ENCODE measurements around the gene TMEM53. TPM values are rescaled to one million over a fixed set of nuclear protein-coding genes. Genes with fewer than 3 reads are reported as not detected.

Gene TMEM53
- total RNA-seq, 1 experiment from 2014 or later: 22.9 TPM

DNA sequence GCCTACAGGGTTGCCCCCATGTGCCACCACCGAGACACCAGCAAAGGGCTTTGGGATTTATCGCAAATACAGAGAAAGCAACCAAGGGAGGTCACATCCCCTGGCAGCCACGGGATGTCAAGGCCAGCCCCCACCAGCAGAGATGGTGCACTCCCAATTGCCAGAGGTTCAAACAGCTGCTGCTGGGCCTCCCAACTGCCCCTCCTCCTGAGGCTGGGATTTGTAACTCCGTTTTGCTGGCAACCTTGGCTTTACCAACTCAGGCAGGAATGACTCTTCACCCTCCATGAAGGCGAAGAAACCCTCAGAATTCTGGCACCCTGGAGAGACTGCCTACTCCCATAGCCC lies 11.6 kb downstream of the TMEM53 start:
- H3K27me3 ChIP-seq (ENCODE audit: control insufficient read depth, insufficient read depth, low read length): no peaks in the 10 kb centered on the region
- no peaks in the 10 kb centered on the region for H3K9me3 ChIP-seq (ENCODE audit: control insufficient read depth, insufficient read depth, low read depth, low read length)
- H3K27ac ChIP-seq (ENCODE audit: low read length): no peak overlapping the region
- H3K36me3 ChIP-seq (ENCODE audit: control insufficient read depth, insufficient read depth, low read length): no peaks in the 10 kb centered on the region
- intact Hi-C loops (cut with micrococcal nuclease; ENCODE audit: unreplicated experiment): no loop called here
- H3K4me3 ChIP-seq (ENCODE audit: low read depth in 2 of 2, low read length in 2 of 2): no peak overlapping the region
- DNase-seq (ENCODE audit: low read depth, low spot score) (no peak), ATAC-seq (no peak)
- TF ChIP-seq SIN3A (IDR thresholded peaks at IDR 0.05; ENCODE audit: borderline replicate concordance, insufficient read depth, low read depth, low read length) (no peak), POLR2AphosphoS5 (IDR thresholded peaks at IDR 0.05; ENCODE audit: low read depth, low read length) (no peak), TCF7L2 (IDR thresholded peaks at IDR 0.05; ENCODE audit: low read depth, low read length) (no peak)
- TF ChIP-seq, protein P1, sequence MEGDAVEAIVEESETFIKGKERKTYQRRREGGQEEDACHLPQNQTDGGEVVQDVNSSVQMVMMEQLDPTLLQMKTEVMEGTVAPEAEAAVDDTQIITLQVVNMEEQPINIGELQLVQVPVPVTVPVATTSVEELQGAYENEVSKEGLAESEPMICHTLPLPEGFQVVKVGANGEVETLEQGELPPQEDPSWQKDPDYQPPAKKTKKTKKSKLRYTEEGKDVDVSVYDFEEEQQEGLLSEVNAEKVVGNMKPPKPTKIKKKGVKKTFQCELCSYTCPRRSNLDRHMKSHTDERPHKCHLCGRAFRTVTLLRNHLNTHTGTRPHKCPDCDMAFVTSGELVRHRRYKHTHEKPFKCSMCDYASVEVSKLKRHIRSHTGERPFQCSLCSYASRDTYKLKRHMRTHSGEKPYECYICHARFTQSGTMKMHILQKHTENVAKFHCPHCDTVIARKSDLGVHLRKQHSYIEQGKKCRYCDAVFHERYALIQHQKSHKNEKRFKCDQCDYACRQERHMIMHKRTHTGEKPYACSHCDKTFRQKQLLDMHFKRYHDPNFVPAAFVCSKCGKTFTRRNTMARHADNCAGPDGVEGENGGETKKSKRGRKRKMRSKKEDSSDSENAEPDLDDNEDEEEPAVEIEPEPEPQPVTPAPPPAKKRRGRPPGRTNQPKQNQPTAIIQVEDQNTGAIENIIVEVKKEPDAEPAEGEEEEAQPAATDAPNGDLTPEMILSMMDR (IDR thresholded peaks at IDR 0.05): no peak
- TF ChIP-seq, protein P2, sequence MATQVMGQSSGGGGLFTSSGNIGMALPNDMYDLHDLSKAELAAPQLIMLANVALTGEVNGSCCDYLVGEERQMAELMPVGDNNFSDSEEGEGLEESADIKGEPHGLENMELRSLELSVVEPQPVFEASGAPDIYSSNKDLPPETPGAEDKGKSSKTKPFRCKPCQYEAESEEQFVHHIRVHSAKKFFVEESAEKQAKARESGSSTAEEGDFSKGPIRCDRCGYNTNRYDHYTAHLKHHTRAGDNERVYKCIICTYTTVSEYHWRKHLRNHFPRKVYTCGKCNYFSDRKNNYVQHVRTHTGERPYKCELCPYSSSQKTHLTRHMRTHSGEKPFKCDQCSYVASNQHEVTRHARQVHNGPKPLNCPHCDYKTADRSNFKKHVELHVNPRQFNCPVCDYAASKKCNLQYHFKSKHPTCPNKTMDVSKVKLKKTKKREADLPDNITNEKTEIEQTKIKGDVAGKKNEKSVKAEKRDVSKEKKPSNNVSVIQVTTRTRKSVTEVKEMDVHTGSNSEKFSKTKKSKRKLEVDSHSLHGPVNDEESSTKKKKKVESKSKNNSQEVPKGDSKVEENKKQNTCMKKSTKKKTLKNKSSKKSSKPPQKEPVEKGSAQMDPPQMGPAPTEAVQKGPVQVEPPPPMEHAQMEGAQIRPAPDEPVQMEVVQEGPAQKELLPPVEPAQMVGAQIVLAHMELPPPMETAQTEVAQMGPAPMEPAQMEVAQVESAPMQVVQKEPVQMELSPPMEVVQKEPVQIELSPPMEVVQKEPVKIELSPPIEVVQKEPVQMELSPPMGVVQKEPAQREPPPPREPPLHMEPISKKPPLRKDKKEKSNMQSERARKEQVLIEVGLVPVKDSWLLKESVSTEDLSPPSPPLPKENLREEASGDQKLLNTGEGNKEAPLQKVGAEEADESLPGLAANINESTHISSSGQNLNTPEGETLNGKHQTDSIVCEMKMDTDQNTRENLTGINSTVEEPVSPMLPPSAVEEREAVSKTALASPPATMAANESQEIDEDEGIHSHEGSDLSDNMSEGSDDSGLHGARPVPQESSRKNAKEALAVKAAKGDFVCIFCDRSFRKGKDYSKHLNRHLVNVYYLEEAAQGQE (IDR thresholded peaks at IDR 0.05; ENCODE audit: insufficient read depth in 1 of 2, low read depth in 2 of 2, low read length in 1 of 2): no peak
- no TSS peak for BruUV-seq (replicated peaks)
- POLR2A ChIA-PET: no interaction called here
- CTCF ChIA-PET: no interaction called here
- no peaks in the 10 kb centered on the region for H3K4me1 ChIP-seq (ENCODE audit: control insufficient read depth, insufficient read depth, low read length)
- in situ Hi-C loops (cut with HindIII; ENCODE audit: low pct_unique_long_range_greater_than_20kb, low sequenced_read_pairs): no loop called here

DNA sequence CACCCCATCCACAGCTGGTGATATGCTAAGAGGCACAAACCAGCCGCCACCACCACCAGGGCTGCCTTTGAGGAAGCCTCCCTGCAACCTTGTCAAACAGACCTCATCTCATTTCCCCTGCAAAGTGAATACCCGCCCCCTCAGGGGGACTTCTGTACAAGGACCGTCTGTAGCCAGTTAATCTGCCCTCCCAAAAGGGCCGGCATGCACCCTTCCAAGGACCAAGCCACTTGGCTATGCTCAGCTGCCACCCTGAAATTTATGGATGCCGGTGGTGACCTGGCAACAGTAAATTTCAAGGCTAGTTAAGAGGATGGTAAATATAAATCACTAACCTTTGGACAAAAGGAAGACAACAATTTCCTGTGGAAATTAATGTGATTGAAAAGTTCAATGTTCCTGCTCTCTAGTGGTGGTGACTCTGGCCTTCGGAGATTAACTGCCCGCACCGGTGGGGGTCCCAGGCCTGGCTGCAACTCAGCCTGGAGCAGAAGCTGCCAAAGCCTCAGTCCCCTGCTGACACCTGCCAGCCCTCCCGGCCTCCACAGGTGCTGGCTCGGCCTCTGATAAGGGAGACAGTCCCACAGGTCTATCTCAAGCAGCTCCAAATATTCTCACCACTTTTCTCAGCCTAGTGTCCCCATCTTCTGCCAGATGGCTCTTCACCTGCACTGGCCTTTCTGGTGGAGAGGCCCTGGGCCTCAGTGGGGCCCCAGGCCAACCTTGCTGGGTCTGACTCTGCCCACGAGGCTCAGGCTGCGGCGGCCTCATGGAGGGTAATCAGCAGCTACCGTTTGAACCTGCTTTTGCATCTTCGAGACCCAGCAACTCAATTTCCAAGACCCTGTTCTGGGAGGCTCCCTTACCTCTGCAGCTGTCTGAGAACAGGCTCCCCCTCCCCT lies 12.2 kb downstream of the TMEM53 start:
- BruUV-seq (replicated peaks): no TSS peak
- Histone ChIP-seq H3K9me3 (ENCODE audit: control insufficient read depth, insufficient read depth, low read depth, low read length) (no peaks in the 10 kb centered on the region), H3K27me3 (ENCODE audit: control insufficient read depth, insufficient read depth, low read length) (no peaks in the 10 kb centered on the region), H3K4me1 (ENCODE audit: control insufficient read depth, insufficient read depth, low read length) (no peaks in the 10 kb centered on the region), H3K27ac (ENCODE audit: low read length) (no peak overlapping the region), H3K4me3 (ENCODE audit: low read depth in 2 of 2, low read length in 2 of 2) (no peak overlapping the region), H3K36me3 (ENCODE audit: control insufficient read depth, insufficient read depth, low read length) (no peaks in the 10 kb centered on the region)
- TF ChIP-seq POLR2AphosphoS5 (IDR thresholded peaks at IDR 0.05; ENCODE audit: low read depth, low read length): no peak
- TF ChIP-seq, protein P1 (IDR thresholded peaks at IDR 0.05): no peak
- TF ChIP-seq SIN3A (IDR thresholded peaks at IDR 0.05; ENCODE audit: borderline replicate concordance, insufficient read depth, low read depth, low read length): no peak
- no peak for TF ChIP-seq TCF7L2 (IDR thresholded peaks at IDR 0.05; ENCODE audit: low read depth, low read length)
- TF ChIP-seq, protein P2 (IDR thresholded peaks at IDR 0.05; ENCODE audit: insufficient read depth in 1 of 2, low read depth in 2 of 2, low read length in 1 of 2): no peak
- ChIA-PET POLR2A (no interaction called here), CTCF (interaction anchor here (0.6 kb wide), 1 partner anchor 514 kb away, joined by 3 read pairs; no protein-coding TSS in a partner anchor)
- DNase-seq (ENCODE audit: low read depth, low spot score) (no peak), ATAC-seq (no peak)
- intact Hi-C loops (cut with micrococcal nuclease; ENCODE audit: unreplicated experiment) (no loop called here), in situ Hi-C loops (cut with HindIII; ENCODE audit: low pct_unique_long_range_greater_than_20kb, low sequenced_read_pairs) (no loop called here)
